Coronary artery (tissue), 2 donors: ENCODE measurements around the gene AMBP.

Experiments
- DNase-seq: peaks from one replicate; pipeline ENCODE4 v3.0.0-alpha.2; 2017; ENCODE audit warnings: low spot score
- H3K27ac ChIP-seq, 2 donors: fragments of 200-600 bp; sonication (generic); one replicate each; pipeline ENCODE4 v1.5.1; 2016 to 2019
- H3K4me3 ChIP-seq: fragments of 200-600 bp; sonication (generic); 2 replicates; pipeline ENCODE4 v1.5.1; 2016; ENCODE audit warnings: mild to moderate bottlenecking, moderate library complexity
- CTCF ChIP-seq: fragments of 200-600 bp; sonication (generic); IDR thresholded peaks from one replicate; pipeline ENCODE4 v1.5.1; 2019; ENCODE audit warnings: antibody characterized with exemption

Gene AMBP

GRCh38 chr9:114054191-114054690 is 23.9 kb downstream of the AMBP start:
- Histone ChIP-seq H3K27ac (no peak overlapping the region), H3K4me3 (no peak overlapping the region)
- TF ChIP-seq CTCF = no peak
- no peak for DNase-seq

GRCh38 chr9:114053246-114054005 is 24.7 kb downstream of the AMBP start:
- no peak overlapping the region for H3K27ac ChIP-seq
- no peak for TF ChIP-seq CTCF
- DNase-seq = no peak
- H3K4me3 ChIP-seq = no peak overlapping the region

- DNase-seq = no peak
Observed at GRCh38 chr9:114051706-114052105, 26.4 kb downstream of the AMBP start.

DNA sequence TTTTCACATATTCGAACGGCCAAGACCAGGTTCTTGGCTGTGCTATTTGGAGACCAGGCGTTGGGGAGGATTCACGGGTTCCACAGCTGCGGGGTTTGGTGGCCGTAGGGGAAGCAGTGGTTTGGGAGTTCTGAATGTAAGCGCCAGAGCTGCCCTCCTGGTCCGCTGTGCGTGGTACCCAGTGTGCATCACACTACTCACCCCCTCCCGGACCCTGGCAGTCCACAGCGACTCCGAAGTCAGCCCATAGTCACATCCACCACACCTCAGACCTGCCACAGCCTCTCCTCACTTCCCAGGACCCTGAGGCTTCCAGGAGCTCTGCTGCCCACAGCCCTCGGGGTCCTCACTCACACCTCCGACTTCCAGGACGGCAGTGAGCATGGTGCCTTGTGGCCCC is 26.8 kb downstream of the AMBP start:
- no peak for TF ChIP-seq CTCF
- DNase-seq = no peak
- Histone ChIP-seq H3K4me3 (no peak overlapping the region), H3K27ac (no peak overlapping the region)

More at GRCh38 chr9:114051706-114052105, 26.4 kb downstream of the AMBP start:
- TF ChIP-seq CTCF = no peak
- no peak overlapping the region for H3K4me3 ChIP-seq
- no peak overlapping the region for H3K27ac ChIP-seq

GRCh38 chr9:114050646-114051045 is 27.5 kb downstream of the AMBP start:
- no peak overlapping the region for H3K4me3 ChIP-seq
- TF ChIP-seq CTCF = no peak
- DNase-seq = no peak
- no peak overlapping the region for H3K27ac ChIP-seq

DNA sequence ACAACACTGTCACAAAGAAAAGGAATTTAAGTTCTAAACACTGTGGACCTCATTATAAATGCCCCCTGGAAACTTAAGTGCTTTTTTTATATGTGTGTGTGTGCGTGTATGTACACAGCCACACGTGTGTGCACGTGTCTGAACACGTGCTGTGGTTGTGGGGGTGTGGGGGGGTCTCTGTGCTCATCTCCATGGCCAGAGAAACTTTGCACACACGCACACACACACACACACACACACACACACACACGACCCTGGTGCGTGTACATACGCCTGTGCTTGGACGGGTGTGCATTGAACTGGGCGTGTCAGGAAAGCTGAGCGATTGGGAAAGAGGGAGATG is 27.9 kb downstream of the AMBP start:
- Histone ChIP-seq H3K27ac (no peak overlapping the region), H3K4me3 (no peak overlapping the region)
- no peak for DNase-seq
- TF ChIP-seq CTCF = no peak
